ENCODE data around the gene GABBR2.

DNA sequence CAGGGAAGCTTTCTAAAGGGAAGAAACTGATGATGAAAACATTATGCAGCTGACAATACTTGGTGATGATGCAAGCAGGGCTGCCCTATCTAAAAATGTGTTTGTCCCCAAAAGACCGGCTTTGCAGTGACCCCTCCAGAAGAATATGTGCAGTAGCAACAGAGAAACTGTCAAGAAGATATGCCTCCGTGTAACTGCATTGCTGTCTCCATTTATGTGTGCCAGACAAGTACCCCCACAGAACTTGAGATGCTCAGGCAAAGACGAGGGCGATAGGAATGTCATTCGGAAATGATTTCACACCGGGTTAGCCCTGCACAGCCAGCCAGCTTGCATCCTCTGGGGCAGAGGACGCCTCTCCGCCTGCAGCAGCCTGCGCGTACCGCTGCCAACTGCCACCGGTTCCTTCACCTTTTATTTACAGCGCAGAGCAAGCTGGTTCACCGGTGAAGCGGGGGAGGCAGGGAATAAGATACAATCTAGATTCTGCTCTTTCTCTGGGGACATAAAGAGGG, 2.0 kb downstream of the GABBR2 start:
- TF ChIP-seq, protein P1, sequence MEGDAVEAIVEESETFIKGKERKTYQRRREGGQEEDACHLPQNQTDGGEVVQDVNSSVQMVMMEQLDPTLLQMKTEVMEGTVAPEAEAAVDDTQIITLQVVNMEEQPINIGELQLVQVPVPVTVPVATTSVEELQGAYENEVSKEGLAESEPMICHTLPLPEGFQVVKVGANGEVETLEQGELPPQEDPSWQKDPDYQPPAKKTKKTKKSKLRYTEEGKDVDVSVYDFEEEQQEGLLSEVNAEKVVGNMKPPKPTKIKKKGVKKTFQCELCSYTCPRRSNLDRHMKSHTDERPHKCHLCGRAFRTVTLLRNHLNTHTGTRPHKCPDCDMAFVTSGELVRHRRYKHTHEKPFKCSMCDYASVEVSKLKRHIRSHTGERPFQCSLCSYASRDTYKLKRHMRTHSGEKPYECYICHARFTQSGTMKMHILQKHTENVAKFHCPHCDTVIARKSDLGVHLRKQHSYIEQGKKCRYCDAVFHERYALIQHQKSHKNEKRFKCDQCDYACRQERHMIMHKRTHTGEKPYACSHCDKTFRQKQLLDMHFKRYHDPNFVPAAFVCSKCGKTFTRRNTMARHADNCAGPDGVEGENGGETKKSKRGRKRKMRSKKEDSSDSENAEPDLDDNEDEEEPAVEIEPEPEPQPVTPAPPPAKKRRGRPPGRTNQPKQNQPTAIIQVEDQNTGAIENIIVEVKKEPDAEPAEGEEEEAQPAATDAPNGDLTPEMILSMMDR (conservative IDR thresholded peaks at IDR 0.05) = no peak
- no peak for TF ChIP-seq EZH2 (IDR thresholded peaks at IDR 0.05; ENCODE audit: low read depth)
